Measurements from ENCODE around the gene MTFR1L. TPM values are rescaled to one million over a fixed set of nuclear protein-coding genes. Genes with fewer than 3 reads are reported as not detected.

MTFR1L gene
- total RNA-seq, 1 donor, result 46.6 TPM

DNA sequence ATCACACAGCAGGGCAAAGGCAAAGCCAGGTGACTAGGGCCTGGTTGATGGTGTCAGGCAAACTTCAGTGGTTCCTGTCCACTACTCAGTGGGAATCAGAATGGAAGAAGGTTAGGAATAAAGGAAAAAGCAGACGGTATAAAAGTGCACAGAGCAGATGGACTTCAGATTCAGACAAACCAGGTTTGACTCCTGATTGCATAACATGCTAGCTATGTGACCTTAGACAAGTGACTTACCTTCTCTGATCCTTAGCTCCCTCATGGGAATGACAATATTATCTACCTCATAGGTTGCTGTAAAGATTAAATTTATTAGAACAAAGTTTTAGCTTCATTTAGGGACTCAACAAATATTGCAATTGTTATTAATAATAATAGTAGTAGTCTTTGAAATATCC is 50.9 kb downstream of the MTFR1L start:
- TF ChIP-seq, protein P1, sequence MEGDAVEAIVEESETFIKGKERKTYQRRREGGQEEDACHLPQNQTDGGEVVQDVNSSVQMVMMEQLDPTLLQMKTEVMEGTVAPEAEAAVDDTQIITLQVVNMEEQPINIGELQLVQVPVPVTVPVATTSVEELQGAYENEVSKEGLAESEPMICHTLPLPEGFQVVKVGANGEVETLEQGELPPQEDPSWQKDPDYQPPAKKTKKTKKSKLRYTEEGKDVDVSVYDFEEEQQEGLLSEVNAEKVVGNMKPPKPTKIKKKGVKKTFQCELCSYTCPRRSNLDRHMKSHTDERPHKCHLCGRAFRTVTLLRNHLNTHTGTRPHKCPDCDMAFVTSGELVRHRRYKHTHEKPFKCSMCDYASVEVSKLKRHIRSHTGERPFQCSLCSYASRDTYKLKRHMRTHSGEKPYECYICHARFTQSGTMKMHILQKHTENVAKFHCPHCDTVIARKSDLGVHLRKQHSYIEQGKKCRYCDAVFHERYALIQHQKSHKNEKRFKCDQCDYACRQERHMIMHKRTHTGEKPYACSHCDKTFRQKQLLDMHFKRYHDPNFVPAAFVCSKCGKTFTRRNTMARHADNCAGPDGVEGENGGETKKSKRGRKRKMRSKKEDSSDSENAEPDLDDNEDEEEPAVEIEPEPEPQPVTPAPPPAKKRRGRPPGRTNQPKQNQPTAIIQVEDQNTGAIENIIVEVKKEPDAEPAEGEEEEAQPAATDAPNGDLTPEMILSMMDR (IDR thresholded peaks at IDR 0.05; ENCODE audit: insufficient read depth, low read depth, low read length), result no peak
- no peak for DNase-seq (ENCODE audit: low read depth)
- H3K4me3 ChIP-seq (ENCODE audit: low read depth, low read length), result no peak overlapping the region

DNA sequence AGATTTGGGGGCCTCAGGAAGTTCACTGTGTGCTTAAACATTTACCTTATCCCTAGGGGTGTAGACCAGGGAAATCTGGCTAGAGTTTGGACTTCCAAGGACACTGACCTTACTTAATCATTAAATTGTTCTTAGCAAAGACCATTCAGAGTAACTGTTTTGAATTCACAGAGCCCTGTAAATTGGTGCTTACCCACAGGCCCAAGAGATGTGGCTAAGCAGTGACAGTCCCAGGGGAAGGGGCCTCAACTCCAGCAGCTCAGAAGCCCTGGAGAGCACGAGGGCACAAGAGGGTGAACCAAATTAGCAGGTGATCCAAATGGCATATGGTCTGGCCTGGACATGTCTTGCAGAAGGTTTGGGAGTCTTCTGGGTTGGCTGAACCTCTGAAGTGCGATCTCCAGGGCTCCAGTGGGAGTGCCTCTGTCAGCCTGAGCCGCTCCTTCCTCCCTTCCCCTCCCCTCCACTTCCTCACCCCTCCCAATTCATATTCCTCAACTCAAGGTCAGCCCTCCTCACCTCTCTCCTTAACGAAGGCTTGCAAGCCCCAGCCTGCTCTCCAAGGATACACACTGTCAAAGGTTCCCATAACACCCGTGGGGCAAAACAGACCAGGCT is 51.4 kb downstream of the MTFR1L start:
- DNase-seq (ENCODE audit: low read depth), result no peak
- TF ChIP-seq, protein P1 (IDR thresholded peaks at IDR 0.05; ENCODE audit: insufficient read depth, low read depth, low read length), result no peak
- no peak overlapping the region for H3K4me3 ChIP-seq (ENCODE audit: low read depth, low read length)

DNA sequence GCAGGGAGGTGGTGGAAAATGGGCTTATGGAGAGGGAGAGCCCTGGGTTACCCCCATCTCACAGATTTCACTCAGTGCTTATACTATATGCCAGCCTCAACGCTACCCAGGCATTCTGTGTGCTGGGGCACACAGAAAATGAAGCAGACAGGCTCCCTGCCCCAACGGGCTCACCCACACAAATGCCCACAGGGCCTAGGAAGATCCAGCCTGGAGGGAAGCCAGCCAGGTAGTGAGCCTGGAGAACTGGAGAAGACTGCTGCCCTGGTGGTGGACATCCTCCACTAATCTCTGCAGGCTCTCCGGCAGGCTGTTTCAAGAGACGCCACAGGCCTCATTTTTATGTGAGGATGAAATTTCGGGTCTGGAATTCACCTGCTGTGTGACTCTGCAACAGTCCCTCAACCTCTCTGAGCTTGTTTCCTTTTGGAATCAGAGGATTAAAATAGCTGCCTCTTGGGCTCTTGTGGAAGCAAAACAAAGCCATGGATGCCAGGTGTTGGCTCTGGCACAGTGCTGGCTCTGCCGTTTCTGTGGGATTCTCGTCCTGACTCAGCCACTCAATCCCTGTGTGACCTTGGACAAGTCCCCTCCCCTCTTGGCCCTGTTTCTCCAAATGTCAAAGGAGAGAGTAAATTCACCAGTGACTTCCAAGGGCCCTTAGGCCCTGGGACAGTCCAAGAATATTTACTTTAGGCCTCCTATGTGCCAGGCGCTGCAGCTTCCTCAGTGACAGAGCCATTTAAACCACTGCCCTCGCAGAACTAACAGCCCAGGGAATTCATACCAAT is 52.1 kb downstream of the MTFR1L start:
- no peak overlapping the region for H3K4me3 ChIP-seq (ENCODE audit: low read depth, low read length)
- TF ChIP-seq, protein P1 (IDR thresholded peaks at IDR 0.05; ENCODE audit: insufficient read depth, low read depth, low read length), result no peak
- DNase-seq (ENCODE audit: low read depth), result no peak

DNA sequence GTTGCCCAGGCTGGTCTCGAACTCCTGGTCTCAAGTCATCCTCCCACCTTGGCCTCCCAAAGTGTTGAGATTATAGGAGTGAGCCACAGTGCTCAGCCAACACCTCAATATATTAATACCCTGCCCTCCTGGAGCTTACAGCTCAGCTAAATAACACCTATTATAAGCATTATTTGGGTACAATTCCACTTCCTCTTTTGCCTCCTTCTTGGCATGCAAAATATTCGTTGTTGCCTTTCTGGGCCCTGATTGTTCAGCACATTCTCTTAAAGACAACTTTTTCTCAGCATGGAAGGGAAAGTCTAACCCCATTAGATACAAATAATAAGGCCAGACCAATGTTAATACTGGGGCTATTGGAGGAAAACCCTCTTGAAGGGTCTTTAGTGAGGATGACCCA is 53.0 kb downstream of the MTFR1L start:
- DNase-seq (ENCODE audit: low read depth), result no peak
- no peak overlapping the region for H3K4me3 ChIP-seq (ENCODE audit: low read depth, low read length)
- TF ChIP-seq, protein P1 (IDR thresholded peaks at IDR 0.05; ENCODE audit: insufficient read depth, low read depth, low read length), result no peak

DNA sequence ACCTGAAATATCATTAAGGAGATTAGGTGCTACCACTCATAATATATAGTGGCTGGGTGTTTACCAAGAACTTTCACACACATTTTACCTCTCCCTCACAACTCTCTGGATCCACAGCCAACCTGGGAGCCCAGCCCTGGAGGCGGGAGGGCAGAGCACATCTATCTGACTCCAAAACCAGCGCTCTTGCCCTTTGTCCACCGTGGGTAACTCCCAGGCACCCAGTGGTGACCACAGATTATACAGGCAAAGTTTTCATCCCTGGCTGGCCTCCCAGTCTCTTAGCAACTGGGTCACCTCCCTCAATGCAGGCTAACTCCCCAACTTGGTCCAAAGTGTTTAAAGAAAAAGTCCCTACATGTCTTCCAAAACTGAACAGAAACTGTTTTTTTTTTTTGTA is 53.4 kb downstream of the MTFR1L start:
- DNase-seq (ENCODE audit: low read depth), result no peak
- no peak overlapping the region for H3K4me3 ChIP-seq (ENCODE audit: low read depth, low read length)
- TF ChIP-seq, protein P1 (IDR thresholded peaks at IDR 0.05; ENCODE audit: insufficient read depth, low read depth, low read length), result no peak

DNA sequence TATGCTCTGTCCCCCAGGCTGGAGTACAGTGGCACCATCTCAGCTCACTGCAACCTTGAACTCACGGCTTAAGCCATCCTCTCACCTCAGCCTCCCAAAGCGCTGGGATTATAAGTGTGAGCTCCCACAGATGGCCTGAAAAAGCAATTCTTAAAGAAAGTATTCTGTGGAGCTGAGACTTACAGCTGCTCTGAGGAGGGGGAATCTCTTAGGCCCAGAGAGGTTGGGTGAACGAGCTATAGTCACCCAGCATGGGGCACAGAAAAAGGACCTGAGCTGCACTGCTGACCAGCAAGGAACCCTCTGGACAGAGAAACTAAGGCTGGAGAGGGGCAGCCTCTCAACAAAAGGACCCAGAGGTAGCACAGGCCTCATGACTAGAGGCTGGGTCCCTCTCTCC is 54.5 kb downstream of the MTFR1L start:
- DNase-seq (ENCODE audit: low read depth), result no peak
- TF ChIP-seq, protein P1 (IDR thresholded peaks at IDR 0.05; ENCODE audit: insufficient read depth, low read depth, low read length), result no peak
- H3K4me3 ChIP-seq (ENCODE audit: low read depth, low read length), result peak overlapping the region; percentile 67

Measured in fibroblast of villous mesenchyme (primary cell).